Activated CD4-positive, alpha-beta T cell treated with anti-CD3 and anti-CD28 coated beads for 24 hours (primary cell): ENCODE measurements around the gene CCSER1.
"Not testable (repeated sequence)": the region's sequence is repeated elsewhere in the genome, so short reads cannot be mapped to it uniquely, and the experiment has no call there.

Source experiments
- DNase-seq, 2 donors: peaks; one replicate each; pipeline ENCODE4 v3.0.0-alpha.2; 2020; ENCODE audit warnings: low read depth in 2 of 2

The CCSER1 gene

DNA sequence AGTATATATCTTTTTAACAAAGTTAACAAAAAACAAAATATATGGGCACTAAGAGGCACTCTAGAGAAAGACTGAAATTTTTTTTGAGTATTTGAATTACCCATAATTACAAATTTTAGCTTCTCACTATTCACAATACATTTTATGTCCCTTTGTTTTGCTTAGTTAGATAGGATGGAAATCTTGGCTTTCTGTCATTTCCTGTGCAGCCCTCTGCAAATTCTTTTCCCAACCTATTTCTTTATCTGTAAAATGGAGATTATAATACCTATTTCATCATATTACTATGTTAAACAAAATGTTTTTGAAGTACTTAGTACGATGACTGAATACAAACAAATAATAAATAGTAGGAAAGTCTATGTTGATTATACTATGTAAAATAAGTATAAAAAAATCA is 710.0 kb downstream of the CCSER1 start:
- DNase-seq: no peak

DNA sequence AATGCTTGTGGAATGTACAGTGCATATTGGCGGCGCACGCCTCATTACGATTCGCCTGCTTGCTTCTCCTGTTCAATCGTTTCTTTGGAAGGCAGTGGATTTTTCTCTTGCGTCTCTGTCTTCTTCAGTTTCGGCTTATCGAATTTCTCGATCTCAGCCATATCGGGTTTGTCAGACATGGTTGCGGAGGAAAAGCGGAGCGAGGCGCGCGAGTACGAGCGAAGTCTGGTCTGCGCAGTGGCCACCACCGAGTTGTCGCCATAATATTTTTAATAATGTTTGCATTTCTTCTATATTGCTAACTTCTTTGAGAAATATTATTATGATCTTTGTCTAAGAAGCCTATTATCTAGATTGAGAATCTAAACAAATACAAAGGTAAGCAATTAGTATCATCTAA is 711.7 kb downstream of the CCSER1 start:
- DNase-seq: not testable (repeated sequence)

DNA sequence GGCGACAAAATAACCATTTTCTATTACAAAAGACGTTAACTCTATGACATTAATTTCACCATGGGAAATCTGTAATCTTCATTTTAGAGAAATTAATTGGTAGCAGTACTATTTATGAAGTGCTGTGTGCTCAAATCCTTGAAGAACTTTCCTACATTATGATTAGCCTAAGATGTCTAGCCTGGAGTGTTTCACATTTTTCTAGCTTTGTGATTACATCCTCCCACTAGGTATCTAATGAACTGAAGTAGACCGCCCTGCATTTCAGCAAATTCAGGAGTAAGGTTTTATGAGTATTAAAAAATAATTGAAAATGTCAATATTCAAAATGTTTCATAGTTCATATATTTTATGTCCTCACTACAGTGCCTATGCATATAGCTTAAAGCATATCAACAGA is 713.1 kb downstream of the CCSER1 start:
- DNase-seq: no peak

DNA sequence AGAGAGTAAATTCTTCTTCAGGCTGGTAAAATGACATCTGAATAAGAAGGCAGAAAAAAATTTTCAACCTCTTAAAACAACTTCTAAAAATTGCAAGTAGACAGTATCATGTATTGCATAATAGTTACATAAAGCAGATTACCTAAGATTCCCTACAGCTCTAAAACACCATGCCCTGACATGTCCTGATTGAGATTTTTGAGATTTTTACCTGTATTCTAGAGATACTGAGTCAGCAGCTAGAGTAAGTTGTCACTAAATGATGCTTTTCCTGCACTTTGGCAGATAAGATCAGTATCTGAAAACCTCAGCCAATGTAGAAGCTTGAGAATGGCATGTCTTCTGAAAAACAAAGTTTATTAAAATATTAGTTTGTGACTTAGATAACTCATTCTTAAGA is 713.6 kb downstream of the CCSER1 start:
- DNase-seq: no peak

DNA sequence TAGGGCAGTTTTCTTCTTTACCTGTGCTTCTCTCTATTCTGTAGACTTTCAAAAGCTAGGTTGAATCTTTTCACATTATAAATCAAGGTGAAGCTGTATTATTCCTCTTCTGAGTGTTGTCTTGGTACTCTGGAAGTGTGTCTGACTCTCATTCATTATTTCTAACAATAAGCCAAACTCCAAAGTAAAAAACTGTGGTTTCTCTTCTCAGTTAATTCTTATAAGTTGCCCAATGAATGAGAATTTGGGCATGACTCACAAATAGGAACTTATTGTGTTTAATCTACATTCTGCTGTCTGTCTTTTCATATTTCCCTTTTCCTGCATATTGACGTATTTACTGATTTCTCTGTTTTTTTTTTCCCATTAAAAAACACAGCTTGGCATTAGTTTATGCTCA is 714.5 kb downstream of the CCSER1 start:
- no peak for DNase-seq

DNA sequence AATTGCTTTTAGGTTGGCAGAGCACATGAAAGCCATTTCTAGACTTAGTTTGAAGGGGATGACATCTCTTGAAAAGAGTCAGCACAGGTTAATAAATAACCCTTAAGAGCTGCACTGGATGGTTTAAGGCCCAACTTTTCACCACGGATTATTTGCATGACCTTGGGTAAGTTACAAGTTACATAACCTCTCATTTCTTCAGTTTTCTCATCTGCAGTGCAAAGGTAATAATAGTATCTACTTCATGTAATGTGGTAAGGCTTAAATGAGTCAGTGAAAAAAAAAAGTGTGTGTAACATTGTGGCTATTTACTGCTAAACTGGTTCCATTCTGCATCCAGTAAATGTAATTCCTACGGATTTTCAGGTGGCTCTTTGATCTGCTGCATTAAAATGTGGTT is 715.8 kb downstream of the CCSER1 start:
- DNase-seq: no peak

DNA sequence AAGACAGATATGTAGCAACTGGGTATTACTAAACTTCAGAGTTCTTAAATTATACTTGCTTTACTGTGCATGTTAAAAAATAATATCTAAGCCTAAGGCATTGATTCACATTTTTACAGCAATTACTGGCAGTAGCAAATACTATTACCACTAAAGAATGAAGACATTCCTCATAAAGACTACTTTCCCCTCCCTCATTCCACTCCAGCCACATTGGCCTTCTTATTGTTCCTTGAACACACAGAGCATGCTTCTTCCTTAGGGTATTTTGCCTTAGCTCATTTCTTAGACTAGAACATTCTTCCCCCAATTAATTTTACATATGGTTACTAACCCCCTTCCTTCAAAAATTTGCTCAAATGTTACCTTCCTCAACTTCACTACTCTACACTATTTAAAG is 717.0 kb downstream of the CCSER1 start:
- no peak for DNase-seq

DNA sequence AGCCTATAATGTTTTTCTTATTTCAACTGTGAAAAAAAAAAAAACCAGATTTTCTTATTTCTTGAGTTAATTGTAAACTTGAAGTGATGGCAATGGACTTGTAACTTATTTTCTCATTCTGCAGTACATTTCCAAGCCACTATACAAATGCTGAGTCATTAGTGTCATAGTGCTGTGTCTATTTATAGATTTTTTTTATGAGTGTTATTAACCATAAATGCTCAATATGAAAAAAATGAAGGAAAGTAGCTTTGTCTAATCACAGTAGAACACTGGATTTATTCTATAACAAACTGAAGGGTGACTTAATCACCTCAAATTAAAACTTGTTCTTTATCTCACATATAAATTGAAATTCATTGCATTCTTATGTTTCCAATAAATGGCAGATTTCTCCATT is 718.6 kb downstream of the CCSER1 start:
- no peak for DNase-seq

DNA sequence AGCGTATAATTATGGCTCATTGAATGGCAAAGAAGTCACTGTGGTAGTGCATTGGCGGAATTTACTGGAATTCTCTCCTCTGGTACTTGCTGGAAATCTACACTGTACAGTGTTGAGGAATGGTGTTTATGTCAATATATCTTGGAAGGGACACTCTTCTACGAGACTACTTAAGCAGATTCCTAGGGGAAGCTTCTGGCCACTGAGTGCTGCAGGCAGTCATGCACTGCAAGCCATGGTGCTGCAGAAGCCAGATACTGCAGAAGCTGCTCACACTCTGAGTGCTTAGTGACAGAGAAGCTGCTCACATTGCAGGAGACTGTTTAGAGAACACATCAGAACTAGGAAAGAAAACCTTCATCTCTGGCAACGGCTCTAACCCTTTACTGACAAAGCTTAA is 725.0 kb downstream of the CCSER1 start:
- no peak for DNase-seq

DNA sequence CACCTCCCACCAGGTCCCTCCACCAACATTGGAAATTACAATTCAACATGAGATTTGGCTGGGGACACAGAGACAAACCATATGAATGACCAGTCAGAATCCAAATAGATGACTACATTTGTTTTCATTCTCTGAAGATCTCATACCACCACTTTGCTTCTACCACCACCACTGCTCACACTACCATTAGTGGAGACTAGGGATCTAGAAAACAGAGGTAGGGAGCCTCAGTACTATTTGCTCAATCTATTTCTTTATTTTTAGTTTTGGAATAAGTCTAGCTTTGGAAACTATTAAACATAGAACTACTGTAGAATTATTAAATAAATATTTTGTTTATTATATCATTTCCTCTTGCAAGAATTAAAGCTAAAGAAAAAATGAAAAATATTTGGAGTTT is 727.9 kb downstream of the CCSER1 start:
- no peak for DNase-seq

DNA sequence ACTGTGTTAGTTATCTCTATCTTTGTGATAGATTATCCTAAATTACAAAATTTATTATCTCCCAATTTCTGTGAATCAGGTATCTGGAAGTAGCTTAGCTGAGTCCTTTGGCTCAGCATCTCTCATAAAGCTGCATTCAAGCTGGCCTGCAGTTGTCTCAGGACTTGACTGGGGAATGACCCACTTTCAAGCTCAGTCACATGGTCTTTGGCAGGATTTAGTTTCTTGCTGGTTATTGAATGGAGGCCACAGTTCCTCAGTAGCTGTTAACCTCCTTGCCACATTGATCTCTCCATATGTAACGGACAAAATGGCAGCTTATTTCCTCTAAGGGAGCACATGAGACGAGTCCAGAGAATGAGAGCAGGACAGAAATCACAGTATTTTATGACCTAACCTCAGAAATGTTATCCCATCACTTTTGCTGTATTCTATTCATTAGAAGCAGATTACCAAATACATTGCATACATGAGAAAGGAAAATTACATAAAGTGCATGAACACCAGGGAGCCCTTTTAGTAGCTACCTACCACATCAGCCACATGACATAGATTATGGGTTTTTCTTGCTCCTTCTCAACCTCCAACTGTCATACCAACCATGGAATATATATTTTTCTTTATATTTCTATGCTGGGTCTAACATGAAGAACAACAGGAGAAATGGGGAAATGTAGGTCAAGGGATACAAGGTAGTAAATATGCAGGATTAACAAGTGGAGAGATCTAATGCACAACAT is 730.1 kb downstream of the CCSER1 start:
- no peak for DNase-seq

DNA sequence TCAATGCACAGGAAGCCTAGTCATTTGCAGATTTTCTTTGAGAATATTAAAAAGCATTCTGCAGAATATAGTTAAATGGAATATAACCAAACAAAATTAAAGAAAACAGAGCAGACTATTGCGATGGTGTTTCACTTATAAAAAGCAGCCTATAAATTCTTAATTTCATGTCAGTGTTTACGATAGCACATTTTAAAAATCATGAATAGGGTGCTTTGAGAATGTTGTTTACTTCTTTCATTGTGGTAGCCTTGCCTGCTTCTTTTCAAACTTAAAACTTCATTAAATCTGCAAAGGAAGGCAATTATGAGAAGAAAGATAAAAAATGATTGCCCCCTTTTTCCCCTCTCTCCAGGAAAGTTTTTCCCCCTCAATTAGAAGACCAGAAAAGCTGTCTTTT is 748.6 kb downstream of the CCSER1 start:
- DNase-seq: no peak

DNA sequence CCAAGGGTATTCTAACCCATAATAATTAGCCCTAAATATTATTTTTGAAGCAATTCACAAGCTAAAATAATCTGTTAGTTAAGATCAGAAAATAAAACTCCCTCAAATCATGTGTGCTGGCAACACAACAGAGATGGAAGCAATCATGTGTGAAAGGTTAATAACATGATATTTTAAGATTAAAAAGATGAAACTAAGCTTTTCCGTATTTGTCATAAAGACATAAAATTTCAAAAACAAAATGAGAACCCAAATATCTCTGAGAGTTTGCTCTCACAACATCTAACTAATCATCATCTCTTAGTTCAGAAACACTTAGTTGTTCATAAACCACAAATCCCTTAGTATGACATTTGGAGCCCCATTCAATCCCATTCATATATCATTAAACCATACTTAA is 749.1 kb downstream of the CCSER1 start:
- DNase-seq: no peak

DNA sequence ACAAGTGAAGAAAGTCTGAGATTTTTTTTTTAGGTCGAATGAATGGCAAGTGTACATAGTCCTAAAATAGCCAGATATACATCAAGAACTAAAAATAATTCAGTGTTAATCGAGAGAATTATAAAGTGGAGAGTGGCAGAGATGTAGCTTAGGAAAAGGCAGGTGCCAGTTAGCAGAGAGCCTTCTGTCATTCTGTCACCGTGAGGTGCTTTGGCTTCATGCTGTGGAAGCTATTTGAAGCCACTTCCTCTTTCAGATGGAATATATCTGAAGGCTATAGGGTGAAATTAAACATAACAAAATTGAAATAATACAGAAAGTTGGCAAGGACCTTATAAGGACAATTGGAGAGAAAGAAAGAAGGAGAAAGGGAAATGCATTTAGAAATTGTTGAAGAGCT is 756.3 kb downstream of the CCSER1 start:
- DNase-seq: no peak

DNA sequence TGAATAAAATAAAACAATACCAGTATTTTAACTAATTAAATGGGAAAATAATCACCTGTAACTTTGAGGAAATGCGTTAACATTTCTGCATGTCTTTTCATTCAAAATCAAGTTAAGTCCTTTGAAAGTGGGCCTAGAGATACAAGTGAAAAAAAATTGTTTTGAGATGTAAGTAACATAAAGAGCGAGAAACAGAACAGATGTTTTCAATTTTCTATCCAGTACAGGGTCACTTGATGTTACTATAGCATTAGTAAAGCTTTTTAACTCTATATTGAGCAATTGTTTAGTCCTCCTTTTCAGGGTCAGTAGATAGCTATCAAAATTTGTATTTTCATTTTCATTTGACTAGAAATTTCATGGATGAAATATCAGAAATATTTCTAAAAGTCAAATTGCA is 761.4 kb downstream of the CCSER1 start:
- DNase-seq: no peak

DNA sequence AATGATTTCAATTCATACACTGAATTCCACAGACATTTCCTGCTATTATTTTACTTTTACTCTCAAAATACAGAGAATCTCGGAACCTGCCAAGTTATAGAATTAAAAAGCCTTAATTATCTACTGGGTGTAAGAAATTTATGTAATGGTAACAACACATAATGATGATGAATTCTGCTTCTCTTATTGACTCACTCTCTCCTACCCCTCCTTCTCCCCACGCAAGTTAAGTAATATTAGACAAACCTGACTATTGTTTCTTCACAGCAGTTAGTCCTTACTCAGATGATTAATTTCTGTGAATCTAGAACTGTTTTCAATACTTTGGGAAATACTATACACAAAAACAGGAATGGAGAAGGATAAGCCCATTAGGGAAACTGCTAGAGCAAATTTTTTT is 762.0 kb downstream of the CCSER1 start:
- DNase-seq: no peak

DNA sequence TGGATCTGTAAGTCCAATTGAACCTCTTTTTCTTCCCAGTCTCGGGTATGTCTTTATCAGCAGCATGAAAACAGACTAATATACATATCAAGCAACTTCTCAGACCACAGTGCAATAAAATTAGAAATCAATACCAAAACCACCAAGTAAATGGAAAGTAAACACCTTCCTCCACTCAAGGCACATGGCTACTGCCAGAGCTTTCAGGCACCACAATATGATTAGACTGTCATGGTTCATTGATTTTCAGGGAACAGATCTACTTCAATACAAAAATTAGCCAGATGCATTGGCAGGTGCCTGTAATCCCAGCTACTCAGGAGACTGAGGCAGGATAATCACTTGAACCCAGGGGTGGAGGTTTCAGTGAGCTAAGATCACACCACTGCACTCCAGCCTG is 776.2 kb downstream of the CCSER1 start:
- DNase-seq: not testable (repeated sequence)

DNA sequence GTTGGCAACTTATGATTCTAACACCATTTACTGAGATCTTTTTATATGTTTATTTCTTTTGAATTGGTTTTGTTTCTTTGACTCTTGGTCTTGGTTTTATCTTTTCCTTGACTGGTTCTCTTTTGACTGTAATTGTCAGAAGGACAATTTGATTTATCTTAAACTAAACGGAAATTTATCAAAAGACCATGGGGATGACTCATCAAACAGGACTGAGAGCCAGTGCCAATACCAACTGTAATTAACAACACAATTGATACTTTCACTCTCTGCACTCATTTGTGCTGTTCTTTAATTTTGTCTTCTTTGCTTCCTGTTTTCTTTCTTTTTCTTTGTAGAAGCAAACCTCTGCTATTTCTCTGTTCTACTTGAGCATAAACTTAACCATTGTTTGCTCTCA is 776.8 kb downstream of the CCSER1 start:
- no peak for DNase-seq

DNA sequence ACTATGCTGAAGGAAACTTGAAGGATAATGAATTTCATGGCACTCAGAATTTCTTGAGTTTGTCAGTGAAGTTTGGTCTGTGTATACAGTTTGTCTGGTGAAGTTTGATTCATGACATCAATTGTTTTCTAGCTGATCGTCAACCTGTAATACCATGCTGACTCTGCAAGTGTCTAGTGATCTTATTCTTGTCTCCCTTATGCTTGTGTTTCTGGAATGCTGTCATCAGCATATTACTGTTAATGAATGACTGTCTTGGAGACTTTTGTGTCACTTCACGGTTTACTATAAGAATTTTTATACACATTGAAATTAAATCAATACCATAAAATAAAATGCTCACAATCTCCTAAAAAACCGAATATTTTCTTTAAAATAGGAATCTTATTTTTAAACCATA is 779.0 kb downstream of the CCSER1 start:
- DNase-seq: no peak

DNA sequence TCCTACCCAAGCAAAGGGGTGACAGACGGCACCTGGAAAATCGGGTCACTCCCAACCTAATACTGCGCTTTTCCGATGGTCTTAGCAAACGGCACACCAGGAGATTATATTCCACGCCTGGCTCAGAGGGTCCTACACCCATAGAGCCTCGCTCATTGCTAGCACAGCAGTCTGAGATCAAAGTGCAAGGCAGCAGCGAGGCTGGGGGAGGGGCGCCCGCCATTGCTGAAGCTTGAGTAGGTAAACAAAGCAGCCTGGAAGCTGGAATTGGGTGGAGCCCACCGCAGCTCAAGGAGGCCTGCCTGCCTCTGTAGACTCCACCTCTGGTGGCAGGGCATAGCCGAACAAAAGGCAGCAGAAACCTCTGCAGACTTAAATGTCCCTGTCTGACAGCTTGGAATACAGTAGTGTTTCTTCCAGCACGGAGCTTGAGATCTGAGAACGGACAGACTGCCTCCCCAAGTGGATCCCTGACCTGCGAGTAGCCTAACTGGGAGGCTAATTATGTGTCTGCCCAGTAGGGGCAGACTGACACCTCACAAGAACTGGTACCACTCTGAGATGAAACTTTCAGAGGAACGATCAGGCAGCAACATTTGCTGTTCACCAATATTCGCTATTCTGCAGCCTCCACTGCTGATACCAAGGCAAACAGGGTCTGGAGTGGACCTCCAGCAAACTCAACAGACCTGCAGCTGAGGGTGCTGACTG is 784.7 kb downstream of the CCSER1 start:
- DNase-seq: not testable (repeated sequence)

DNA sequence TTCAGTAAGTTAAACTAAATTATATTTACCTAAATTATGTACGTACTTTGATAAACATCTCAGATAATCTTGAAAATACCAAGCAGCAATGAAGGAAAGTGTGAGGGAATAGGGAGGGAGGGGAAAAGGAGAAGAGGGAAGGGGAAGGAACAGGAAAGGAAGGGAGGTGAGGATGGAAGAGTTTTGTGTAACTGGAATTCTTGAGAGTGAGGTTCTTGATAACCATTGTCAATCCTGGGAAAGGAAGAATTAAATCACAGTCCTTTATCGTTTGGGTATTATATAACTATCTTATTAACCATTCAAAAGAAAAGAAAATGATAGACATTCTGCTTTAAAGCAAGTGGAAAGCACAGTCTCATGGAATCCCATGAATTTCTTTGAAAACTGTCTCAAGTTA is 795.0 kb downstream of the CCSER1 start:
- DNase-seq: no peak

DNA sequence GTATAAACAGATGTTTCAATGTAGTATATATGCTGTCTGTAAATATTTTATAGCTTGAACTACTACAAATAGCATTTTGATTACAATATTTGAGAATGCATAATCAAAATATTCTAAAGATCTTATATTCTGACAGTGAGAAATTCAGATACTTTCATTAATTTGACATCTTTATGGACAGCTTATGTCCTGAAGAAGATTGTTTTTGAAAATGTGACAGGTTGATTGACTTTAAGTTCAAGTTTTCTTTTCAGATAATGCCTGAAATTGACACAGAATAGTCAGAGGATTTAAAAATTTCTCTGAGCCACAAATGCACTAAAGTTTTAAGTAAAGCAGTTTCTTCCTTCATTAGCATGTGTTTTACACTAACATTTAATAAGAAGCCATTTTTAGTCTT is 799.8 kb downstream of the CCSER1 start:
- DNase-seq: no peak

DNA sequence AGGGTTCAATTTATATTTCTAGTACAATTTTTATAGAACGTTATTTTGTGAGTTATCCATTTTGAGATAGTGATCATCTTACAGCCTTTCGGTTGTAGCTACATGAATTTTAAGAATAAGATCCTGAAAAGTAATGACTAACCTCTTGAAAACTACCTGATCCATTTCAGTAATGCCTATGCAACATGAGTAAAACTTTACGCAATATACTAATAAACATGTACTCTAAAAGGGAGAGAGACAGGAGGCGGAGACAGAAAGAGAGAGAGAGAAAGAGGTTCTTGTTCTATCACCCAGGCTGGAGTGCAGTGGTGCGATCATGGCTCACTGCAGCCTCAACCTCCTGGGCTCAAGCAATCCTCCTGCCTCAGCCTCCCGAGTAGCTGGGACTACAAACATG is 816.1 kb downstream of the CCSER1 start:
- DNase-seq: no peak

DNA sequence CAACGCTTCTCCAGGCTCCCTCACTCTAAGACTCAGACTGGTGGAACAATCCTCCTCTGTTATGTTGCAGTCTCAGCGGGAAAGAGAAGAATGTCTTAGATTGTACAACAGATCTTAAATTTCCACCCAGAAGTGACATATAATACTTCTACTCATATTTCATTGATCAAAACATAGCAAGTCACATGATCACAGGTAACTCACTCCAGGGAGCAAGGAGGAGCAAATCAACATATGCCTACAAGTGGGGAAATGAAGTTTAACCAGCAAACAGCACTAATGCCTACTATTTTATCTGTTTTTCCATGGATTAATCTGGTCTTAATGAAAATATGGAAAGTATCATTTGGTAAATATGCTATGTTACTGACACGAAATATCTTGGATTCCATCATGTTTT is 819.8 kb downstream of the CCSER1 start:
- no peak for DNase-seq
